Left colon (tissue), 2 donors: ENCODE measurements around the gene PRODH2. TPM values are rescaled to one million over a fixed set of nuclear protein-coding genes. Genes with fewer than 3 reads are reported as not detected.
"Not testable (repeated sequence)": the region's sequence is repeated elsewhere in the genome, so short reads cannot be mapped to it uniquely, and the experiment has no call there.

ENCODE experiments used
- ATAC-seq: fragments of 200-7000 bp; cut with Tn5 transposase; one replicate; pipeline ENCODE4 v1.9.1; 2020; ENCODE audit warnings: mild to moderate bottlenecking, moderate library complexity
- DNase-seq, 2 donors: peaks; one replicate each; pipeline ENCODE4 v3.0.0-alpha.2; 2020
- intact Hi-C, 2 donors: fragments of 100-400 bp; cut with DNase I in 1 of 2; cut with micrococcal nuclease in 1 of 2; formaldehyde crosslinking; loops; one replicate each; pipeline versions ENCODE4 v1.11.2 to v1.14.0; 2022; cut with DNase I, micrococcal nuclease
- total RNA-seq, 2 donors: library from RNA; stranded (reverse); fragmentation: NEBNext Ultra II Directional; extraction: Animal tissue kit (Norgen Biotek cat#: 25700); gene quantifications; one replicate each; pipeline ENCODE4 v1.2.1, GENCODE V29; 2021
- donor health status: DM: no; HTN: no; CAD: no.
- donor health status: DM: yes; HTN: yes; CAD: no.

Gene PRODH2
- total RNA-seq, 2 donors from 2014 or later: not detected

DNA sequence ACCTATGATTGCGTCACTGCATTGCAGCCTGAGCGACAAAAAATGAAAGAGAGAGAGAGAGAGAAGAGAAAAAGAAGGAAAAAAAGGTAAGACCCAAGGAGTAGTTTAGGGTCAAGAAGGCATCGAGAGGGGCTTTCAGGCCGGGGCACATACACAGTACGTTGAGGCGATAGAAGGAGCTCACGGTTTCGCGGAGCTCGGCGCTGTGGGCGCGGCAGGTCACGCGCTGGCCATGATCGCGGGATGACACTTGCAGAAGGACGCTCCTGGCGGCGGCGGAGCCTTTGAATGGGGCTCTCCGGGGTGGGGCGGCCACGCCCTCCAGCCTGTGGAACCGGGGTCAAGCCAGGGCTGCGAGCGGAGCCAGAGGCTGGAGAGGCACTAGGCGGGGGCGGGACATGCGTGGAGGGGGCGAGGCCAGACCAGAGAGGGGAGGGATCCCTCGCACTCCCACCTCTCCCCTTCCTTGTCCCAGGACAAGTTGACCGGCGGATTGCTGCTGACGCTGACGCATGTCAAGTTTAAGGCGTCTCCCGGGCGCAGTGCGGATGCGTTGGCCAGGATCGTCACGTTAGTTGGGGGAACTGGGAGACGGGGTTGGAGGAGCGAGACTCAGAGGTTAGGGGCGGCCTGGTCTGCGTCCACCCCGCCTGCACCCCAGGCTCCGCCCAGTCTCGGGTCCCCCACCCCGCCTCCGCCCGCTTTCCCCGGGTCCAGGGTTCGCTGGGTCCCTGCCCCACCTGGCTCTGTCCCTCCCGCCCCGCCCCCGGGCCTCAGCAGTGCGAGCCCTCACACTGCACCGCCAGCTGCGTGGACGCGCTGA is 32.8 kb upstream of the PRODH2 start:
- DNase-seq (peak; percentile 50 to 65), ATAC-seq (peak; percentile 79)
- intact Hi-C loops: no loop called here

DNA sequence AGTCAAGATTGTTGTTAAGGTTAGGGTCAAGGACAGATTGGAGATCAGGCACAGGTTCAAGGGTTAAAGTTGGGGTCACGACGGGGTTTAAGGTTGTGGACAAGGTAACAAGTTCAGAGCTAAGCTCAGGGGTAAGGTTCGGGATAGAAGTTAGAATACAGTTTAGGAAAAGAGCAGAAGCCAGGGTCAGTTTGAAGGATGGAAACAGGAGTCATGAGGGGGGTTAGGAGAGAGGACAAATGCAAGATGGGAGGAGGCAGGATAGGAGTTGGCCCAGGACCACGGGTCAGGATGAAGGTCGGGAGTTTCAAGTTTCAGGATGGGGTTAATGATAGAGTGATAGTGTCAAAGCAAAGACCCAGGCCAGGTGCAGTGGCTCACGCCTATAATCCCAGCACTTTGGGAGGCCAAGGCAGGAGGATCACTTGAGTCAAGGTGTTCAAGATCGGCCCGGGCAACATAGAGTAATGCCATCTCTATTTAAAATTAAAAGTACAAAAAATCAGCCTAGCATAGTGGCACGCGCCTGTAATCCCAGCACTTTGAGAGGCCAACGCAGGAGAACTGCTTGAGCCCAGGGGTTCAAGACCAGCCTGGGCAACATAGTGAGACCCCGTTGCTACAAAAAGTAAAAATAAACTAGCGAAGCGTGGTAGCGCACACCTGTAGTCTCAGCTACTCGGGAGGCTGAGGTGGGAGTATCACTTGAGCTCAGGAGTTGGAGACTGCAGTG is 32.0 kb upstream of the PRODH2 start:
- DNase-seq: no peak
- no peak for ATAC-seq
- intact Hi-C loops: no loop called here

- intact Hi-C loops: no loop called here
- DNase-seq (peak; percentile 52 to 53), ATAC-seq (peak; percentile 65)
These were observed 31.2 kb upstream of the PRODH2 start for GRCh38 chr19:35843676-35844481.

GRCh38 chr19:35842666-35843272 is 30.1 kb upstream of the PRODH2 start:
- DNase-seq (no peak), ATAC-seq (no peak)
- intact Hi-C loops: no loop called here

DNA sequence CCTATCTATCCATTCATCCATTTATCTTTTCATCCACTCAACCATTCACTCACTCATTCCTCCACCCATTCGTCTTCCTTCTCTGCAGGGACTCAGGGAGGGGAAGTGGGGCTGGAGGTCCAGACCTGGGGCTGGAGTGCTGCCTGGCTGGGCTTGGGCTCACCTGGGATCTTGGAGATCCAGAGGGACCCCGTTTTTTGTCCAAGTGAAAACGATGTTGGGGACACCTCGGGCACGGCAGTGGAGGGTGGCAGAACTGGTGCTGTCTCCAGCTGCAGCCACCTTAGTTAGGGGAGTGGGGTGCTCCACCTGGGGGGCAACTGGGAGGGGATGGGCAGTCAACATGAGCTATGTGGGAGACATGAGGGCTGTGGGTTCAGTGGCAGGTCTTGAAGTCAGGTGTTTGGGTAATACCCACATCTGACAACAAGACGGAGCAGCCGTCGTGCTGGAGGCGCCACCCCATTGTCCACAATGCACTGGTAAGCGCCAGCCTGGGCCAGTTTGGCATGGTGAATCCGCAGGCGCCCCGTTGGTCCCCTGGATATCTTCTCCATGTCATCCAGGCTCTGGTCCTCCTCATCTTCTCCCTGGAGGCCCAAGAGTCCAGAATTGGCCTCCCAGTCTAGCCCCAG is 29.4 kb upstream of the PRODH2 start:
- intact Hi-C loops: no loop called here
- no peak for ATAC-seq

GRCh38 chr19:35836096-35836495 is 23.5 kb upstream of the PRODH2 start:
- ATAC-seq, intact Hi-C loops: not testable (repeated sequence)

More for the DNA sequence above, 29.4 kb upstream of the PRODH2 start:
- DNase-seq: no peak

DNA sequence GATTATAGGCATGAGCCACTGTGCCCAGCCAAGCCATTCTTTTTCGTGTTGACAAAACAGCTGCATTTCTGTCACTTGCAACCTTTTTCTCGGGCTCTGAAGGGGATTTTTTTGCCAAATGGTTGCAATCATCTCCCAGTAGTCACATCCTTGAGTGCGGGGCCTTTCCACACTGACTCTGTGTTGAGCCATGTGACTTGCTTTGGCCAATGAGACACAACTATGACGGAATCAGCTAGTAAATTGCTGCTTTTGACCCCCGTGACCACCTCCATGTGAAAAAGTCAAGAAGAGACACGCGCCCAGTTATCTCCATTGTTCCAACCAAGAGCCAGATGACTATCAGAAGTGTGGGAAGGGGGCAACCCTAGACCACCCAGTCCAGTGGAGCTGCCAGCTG is 21.3 kb upstream of the PRODH2 start:
- DNase-seq (no peak), ATAC-seq (no peak)
- intact Hi-C loops: no loop called here

More at GRCh38 chr19:35836096-35836495, 23.5 kb upstream of the PRODH2 start:
- DNase-seq: not testable (repeated sequence)

DNA sequence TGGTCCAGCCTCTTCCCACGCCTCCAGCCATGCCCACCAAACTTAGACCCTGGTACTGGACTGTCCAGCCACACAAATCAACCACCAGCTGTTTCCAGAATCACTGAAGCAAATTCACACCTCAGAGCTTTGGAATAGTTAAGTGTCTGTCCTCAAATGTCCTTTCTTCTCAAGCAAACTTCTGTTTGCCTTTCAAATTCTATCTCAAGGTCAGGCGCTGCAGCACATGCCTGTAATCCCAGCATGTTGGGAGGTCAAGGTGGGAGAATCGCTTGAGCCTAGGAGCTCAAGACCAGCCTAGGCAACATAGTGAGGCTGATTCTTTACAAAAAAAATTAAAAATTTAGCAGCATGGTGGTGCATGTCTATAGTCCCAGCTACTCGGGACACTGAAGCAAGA is 19.4 kb upstream of the PRODH2 start:
- intact Hi-C loops: no loop called here
- ATAC-seq (no peak), DNase-seq (no peak)

DNA sequence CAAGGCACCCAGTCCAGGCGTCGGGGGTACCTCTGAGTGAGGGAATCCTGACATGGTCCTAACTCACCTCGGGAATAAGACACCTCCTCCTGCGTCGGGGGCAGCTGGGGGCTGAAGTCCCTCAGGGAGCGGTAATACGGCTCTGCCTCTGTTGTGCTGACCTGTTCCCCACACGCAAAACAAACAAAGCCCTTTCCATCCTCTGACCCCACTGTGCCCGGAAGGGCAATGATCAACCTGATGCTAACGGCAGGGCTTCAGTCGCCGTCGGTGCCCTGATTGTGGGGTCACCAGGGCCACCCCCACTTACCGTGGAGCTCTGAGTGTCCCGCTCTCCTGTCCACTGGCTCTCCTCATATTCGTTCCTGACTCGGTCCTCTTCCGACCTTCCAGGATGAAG is 18.3 kb upstream of the PRODH2 start:
- intact Hi-C loops: no loop called here
- ATAC-seq (no peak), DNase-seq (no peak)

- DNase-seq (peak; percentile 33 to 79), ATAC-seq (peak; percentile 71)
- intact Hi-C loops: no loop called here
These were observed 16.2 kb upstream of the PRODH2 start for GRCh38 chr19:35828692-35829301.

- intact Hi-C loops: no loop called here
- ATAC-seq: no peak
- no peak for DNase-seq
These were observed 11.5 kb upstream of the PRODH2 start for GRCh38 chr19:35824150-35824549.

- no peak for DNase-seq
- ATAC-seq: no peak
- intact Hi-C loops: no loop called here
These were observed 9.9 kb upstream of the PRODH2 start for GRCh38 chr19:35822579-35822978.

GRCh38 chr19:35818445-35818844 is 5.8 kb upstream of the PRODH2 start:
- intact Hi-C loops: no loop called here
- ATAC-seq: no peak

DNA sequence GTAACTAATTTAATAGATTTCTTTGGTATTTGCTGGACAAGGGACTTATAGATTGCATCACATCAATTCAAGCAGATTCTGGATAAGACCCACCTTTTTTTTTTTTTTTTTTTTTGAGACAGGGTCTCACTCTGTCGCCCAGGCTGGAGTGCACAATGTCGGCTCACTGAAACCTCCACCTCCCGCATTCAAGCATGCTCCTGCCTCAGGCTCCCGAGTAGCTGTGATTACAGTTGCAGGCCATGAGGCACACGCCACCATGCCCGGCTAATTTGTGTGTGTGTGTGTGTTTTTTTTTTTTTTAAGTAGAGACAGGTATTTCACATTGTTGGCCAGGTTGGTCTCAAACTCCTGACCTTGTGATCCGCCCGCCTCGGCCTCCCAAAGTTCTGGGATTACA is 4.2 kb upstream of the PRODH2 start:
- intact Hi-C loops: no loop called here
- no peak for DNase-seq
- ATAC-seq: no peak

More at GRCh38 chr19:35818445-35818844, 5.8 kb upstream of the PRODH2 start:
- DNase-seq: no peak

DNA sequence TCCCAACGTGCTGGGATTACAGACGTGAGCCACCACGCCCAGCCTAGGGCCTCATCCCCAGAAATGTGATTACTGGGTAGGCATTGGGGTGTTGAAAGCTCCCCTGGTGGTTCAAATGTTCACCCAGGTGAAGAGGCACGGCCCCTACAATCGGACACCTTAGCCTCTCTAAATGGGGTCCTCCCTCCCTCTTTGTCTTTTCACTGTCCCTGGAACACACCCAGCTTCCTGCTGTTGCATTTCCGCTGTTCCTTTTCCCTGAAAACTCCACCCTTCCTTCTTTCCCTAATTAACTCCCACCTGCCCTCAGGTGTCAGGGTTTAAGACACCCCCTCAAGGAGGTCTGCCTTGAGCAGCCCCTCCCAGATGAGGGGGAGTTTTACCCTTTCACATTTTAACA is 3.6 kb upstream of the PRODH2 start:
- ATAC-seq: no peak

DNA sequence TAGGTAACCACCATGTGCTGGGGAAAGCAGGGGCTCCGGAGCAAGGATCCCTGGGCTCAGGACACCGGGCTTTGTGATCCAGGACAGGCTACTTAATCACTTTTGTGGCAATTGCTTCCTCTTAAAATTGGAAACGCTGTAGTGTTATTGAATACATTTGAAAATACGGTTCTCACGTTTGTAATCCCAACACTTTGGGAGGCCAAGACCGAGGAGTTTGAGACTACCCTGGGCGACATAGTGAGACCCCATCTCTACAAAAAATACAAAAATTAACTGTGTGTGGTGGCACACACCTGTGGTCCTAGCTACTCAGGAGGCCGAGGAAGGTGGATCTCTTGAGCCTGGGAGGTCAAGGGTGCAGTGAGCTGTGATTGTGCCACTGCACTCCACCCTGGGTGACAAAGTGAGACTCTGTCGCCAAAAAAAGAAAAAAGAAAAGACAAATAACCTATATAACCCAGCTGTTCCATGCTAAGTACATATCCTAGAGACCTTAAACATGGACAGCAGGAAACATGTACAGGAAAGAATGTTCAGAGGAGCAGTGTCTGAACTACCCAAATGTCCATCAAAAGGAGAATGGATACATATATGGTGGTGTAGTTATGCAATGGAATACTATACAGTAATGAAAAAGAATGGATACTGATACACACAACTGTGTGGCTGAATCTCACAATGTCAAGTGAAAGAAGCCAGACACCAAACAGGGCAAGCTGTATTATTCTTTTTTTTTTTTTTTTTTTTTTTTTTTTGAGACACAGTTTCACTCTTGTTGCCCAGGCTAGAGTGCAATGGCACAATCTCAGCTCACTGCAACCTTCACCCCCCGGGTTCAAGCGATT is 622 bp upstream of the PRODH2 start:
- intact Hi-C loops: no loop called here

More for the DNA sequence above, 3.6 kb upstream of the PRODH2 start:
- no peak for DNase-seq
- intact Hi-C loops: no loop called here

More for the DNA sequence above, 622 bp upstream of the PRODH2 start:
- DNase-seq (no peak), ATAC-seq (no peak)
